Neural cell (in vitro differentiated cells): ENCODE results near the gene PTER.

Experiments used
- CTCF ChIP-seq: fragments of 450-650 bp; IDR thresholded peaks from 2 replicates; pipeline ENCODE4 v1.5.1; 2014; ENCODE audit warnings: antibody characterized with exemption, mild to moderate bottlenecking, moderate library complexity; ENCODE audit not compliant: poor library complexity, severe bottlenecking
- EP300 ChIP-seq: fragments of 450-650 bp; conservative IDR thresholded peaks from 2 replicates; pipeline ENCODE4 v1.6.1; 2014; ENCODE audit warnings: antibody characterized with exemption, mild to moderate bottlenecking, moderate library complexity; ENCODE audit not compliant: poor library complexity, severe bottlenecking
- EZH2 ChIP-seq: fragments of 200-600, 300-800 bp; shearing (Covaris generic), sonication (generic); IDR thresholded peaks from 2 replicates; pipeline ENCODE4 v1.6.1; 2014; ENCODE audit warnings: antibody characterized with exemption, low read length, borderline replicate concordance, mild to moderate bottlenecking; ENCODE audit not compliant: insufficient read depth, poor library complexity, severe bottlenecking
- MXI1 ChIP-seq: fragments of 450-650 bp; conservative IDR thresholded peaks from 2 replicates; pipeline ENCODE4 v1.6.1; 2014; ENCODE audit warnings: antibody characterized with exemption, mild to moderate bottlenecking; ENCODE audit not compliant: poor library complexity, severe bottlenecking
- POLR2AphosphoS5 ChIP-seq: IDR thresholded peaks from 2 replicates; pipeline ENCODE4 v1.6.1; 2012
- RAD21 ChIP-seq: fragments of 450-650 bp; conservative IDR thresholded peaks from 2 replicates; pipeline ENCODE4 v1.6.1; 2014; ENCODE audit warnings: antibody characterized with exemption, mild to moderate bottlenecking, moderate library complexity
- REST ChIP-seq: IDR thresholded peaks from 2 replicates; pipeline ENCODE4 v1.6.1; 2012; ENCODE audit warnings: borderline replicate concordance

- TF ChIP-seq CTCF (no peak), POLR2AphosphoS5 (no peak), EZH2 (no peak), EP300 (no peak), RAD21 (no peak), REST (no peak), MXI1 (no peak)
Measured at GRCh38 chr10:16441173-16441840, 4.5 kb downstream of the PTER start.
